GM12892 (cell line): ENCODE results near the gene MLPH.

Source experiments
- POLR2A ChIP-seq: IDR thresholded peaks from 2 replicates; pipeline ENCODE4 v1.6.1; 2011; ENCODE audit warnings: low read depth, low read length, control low read depth
- POLR2AphosphoS5 ChIP-seq: IDR thresholded peaks from 2 replicates; pipeline ENCODE4 v1.6.1; 2011; ENCODE audit warnings: low read depth, low read length, control low read depth

DNA sequence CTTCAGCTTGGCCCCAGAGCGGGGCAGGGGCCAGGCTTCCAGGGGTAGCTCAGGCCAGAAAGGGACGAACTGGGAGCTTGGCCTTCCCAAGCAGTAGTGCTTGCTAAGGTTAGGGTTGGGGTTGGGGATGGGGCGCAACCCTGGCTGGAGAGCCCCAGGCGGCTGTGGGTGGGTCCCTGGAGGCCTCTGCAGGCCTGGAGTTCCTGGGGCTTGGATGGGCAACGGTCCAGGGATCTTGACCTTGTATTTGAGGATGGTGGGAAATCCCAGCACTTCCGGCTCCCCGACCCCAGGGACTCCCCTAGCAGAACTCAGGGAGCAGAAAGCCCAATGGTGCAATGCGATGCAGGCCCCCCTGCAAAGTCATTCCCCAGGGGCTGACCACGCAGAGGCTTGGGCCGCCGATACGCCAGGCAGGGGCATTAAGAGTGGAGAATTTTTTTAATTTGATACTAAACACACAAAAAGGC is 12.6 kb upstream of the MLPH start:
- no peak for TF ChIP-seq POLR2AphosphoS5
- no peak for TF ChIP-seq POLR2A
